GM08714 (cell line): ENCODE results near the gene NAALADL2.
"Not testable (repeated sequence)": the region's sequence is repeated elsewhere in the genome, so short reads cannot be mapped to it uniquely, and the experiment has no call there.

Source experiments
- H3K4me3 ChIP-seq: fragments of 200-500 bp; sonication (Bioruptor generic); 2 replicates; pipeline ENCODE4 v1.5.1; 2014; ENCODE audit warnings: mild to moderate bottlenecking, low read length, inconsistent platforms
- ZNF274 ChIP-seq: IDR thresholded peaks from 2 replicates; pipeline ENCODE4 v1.6.1; 2012; ENCODE audit warnings: mild to moderate bottlenecking, low read depth, low read length

NAALADL2 gene

DNA sequence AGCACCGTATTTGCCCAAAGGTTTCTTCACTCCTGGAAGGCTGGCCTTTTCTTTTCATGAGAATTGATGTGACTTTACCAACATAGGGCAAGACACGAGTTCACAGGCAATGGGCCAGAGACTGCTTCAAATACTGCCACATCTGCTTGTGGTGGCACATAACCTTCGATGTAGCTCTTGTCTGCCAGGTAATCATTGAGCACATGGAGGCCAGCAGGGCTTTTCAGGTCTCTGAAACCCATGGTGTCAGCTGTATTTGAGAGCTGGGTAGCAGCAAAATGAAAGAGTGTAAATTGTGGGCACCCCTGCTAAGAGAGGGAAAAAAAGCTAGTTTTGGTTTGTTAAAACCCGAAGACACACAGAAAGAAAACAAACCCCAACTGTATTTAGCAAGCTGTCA is 200.7 kb downstream of the NAALADL2 start:
- no peak for TF ChIP-seq ZNF274
- H3K4me3 ChIP-seq: no peak overlapping the region

DNA sequence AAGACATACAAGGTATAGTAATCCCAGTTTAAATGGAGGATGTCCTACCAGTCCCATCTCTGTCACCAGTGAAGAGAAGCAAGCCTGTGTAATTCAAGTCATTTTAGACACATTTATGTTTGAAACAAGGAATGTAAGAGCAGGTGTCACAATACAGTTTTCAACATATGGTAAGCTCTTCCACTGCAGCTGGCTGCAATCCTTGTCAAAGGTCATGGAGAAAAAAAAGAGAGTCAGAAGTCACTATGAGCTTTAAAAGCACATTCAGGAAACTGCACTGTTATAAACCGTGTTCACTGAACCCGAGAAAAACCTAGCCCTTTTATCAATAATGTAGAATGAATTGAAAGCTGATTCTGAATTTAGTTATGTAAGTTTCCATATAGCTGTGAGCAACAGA is 206.4 kb downstream of the NAALADL2 start:
- H3K4me3 ChIP-seq: no peak overlapping the region
- TF ChIP-seq ZNF274: no peak

DNA sequence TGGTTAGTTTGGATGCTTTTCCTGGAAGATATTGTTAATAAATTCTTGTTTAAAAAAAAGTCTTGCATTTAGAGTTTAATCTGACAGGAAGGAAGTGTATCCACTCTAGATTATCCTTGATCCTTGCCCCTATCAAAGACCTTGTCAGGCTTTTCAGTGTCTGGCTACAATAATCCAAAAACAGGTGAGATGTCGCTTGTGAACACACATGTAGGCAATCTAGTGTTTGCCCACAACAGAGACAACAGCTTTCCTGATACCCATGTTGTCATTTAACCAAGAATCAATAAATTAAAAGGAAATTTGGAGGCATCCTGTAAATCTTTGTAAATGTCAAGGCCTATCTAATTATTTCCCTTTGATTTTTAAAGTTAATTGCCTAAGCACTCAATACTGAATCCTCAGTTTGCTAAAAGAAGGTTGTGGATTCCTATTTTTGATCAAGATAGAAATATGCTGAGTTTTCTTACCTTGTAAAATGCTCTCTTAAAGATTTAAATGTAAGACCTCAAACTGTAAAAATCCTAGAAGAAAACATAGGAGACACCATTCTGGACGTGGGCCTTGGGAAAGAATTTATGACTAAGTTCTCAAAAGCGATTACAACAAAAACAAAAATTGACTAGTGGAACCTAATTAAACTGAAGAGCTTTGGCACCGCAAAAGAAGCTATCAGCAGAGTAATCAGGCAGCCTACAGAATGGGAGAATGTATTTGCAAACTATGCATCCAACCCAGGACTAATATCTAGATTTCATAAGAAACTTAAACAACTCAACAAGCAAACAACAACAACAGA is 207.7 kb downstream of the NAALADL2 start:
- TF ChIP-seq ZNF274: no peak
- H3K4me3 ChIP-seq: no peak overlapping the region

DNA sequence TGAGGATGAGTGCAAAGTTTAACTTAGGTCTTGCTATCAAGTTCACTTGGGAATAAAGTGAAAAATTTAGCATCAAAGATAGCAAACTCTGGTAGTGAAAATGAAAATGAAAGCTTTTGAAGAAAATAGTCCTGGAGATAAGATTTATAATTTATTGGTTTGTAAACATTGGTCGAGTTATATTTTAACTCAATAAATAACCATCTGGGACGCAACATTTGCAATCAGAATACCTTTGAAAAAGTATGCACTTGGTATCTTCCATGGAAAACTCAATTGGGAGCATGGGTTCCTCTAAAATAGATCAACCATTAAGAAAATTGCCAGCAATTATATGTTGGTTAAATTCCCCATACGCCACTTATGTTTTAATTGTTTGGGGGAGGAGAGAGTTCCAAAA is 209.5 kb downstream of the NAALADL2 start:
- H3K4me3 ChIP-seq: no peak overlapping the region
- TF ChIP-seq ZNF274: no peak

DNA sequence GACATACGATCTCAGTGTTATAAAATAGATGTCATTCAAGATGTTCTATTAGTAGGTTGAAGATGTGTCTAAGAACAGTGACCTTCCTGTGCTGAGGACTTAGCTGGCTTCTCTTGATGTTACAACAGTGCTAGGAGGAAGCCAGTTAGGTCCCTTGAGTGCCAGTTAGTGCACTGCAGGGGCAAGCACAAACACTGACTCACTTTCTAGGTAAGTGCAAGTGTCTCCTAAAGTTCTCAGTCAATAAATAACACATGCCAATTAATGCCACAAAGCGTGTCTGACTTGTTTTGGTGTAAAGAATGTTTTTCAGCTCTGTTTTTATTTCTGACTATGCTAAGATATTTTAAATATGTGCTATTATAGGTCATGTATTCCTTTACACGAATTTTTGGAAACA is 211.8 kb downstream of the NAALADL2 start:
- no peak for TF ChIP-seq ZNF274
- H3K4me3 ChIP-seq: no peak overlapping the region

DNA sequence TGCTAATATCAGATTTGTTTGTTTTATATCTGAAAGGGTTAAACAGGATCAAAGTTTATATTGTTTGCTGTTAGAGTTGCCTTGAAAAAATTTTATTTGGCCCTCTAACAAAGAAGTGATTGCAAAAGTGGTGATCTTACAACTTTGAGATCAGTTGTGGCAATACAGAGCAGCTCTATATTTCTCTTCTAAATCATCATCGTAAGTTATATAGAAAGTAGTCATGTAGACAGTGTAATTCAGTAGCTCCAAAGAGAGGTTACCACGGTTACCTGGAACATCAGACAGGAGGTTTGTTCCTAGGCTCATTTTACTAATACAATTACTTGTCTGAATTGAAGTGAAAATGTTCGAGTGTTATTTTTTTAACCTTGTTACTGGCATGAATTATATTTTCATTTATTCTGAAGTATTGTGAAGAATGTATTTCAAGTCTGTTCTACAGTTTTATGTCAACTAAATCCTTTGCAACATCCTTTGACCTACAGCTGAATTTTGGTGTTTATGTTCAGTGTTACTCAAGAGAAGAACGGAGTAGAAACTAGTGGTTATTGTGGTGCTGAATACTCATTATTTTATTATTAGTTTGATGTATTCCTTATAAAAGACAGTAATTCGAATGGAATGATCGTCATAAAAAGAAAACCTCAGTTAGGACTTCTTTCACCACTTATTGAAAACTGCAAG is 214.2 kb downstream of the NAALADL2 start:
- H3K4me3 ChIP-seq: no peak overlapping the region

DNA sequence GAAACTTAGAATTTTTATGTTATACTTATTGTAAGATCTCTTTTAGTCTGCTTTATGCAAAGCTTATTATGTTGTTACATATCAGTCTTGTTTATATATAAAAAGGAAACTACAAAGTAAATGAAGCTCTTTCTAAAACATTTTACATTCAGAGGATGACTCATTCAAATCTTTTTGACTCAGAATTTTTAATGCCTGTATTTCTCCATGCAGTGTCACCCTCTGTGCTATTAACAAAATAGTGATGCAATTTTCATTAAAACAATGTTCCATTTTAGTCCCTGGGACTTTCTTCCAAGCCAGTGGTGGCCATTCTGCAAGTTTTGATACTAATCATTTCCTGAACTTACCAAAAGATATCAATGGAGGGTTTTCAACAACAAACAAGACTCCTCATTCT is 216.1 kb downstream of the NAALADL2 start:
- no peak for TF ChIP-seq ZNF274

More for the DNA sequence above, 214.2 kb downstream of the NAALADL2 start:
- no peak for TF ChIP-seq ZNF274

DNA sequence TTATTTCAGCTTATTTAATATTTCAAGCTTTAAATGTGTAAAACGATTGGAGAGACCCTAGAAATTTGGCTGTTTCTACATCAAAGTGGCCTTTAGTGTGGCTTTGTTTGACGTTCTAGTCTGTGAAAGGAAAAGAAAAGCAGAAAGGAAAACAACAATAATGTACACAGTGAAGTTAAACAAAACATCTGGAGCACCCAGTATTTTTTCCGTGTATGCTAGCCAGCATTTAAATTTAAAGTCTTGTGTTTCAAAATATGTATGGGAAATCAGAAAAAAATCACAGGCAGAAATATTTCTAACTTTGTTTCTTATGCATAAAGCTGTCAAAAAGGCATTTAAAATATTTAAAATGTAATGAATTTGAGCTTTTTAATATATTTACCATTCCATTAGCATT is 218.1 kb downstream of the NAALADL2 start:
- no peak for TF ChIP-seq ZNF274

More for the DNA sequence above, 216.1 kb downstream of the NAALADL2 start:
- H3K4me3 ChIP-seq: no peak overlapping the region

DNA sequence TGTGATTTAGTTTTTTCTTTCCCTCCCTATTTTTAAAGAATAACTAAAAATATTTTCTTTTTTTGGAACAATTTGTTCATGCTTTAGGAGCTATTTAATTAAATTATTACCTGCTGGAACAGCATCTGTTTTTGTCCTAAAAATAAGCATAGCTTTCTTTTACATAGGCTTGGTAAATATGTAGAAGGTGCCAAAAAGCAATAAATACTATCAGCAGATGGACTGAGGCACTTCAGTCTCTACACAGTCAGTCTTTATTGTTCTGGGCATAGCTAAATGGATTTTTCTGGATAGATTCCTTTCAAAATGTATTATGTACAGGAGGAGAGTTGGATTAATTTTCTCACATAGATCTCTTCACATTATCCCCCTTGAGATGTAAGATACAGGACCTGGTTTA is 223.5 kb downstream of the NAALADL2 start:
- no peak for TF ChIP-seq ZNF274
- no peak overlapping the region for H3K4me3 ChIP-seq

More for the DNA sequence above, 218.1 kb downstream of the NAALADL2 start:
- no peak overlapping the region for H3K4me3 ChIP-seq

DNA sequence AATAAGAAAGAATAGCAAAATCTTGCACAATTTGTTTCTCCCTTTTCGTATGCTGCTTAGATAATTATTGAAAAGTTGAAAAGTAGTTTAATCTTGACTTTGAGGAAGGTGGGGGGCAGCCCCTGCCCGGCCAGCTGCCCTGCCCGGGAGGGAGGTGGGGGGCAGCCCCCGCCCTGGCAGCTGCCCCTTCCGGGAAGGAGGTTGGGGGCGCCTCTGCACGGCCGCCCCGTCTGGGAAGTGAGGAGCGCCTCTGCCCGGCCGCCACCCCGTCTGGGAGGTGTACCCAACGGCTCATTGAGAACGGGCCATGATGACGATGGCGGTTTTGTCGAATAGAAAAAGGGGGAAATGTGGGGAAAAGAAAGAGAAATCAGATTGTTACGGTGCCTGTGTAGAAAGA is 228.0 kb downstream of the NAALADL2 start:
- H3K4me3 ChIP-seq: not testable (repeated sequence)

DNA sequence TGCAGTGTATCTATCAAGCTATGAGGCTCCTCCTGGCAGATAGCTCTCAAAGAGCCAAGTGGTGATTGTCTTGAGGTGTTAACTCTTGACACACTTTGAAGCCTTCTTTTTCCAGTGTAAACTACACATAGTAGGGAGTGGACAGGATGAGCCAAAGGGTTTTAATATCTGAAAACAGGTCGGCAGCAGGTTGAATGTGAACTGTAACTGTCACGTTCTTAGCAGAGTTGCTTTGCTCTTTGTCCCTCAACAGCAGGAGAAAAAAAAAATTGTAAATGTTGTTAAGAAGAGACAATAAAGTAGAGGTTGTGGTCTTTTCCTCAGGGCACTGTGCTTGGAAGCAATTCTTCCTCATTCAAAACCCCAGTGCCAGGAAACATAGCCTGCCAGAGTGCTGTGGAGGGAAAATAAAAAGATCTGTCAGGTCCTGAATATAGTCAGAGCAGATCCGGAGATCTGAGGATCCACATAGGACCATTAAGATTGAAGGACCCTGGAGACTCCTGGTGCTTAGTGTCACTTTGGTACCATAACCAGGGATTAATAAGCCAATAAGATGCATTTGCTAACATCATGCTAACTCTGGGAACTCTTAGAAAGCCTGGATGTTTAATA is 229.7 kb downstream of the NAALADL2 start:
- H3K4me3 ChIP-seq: no peak overlapping the region
- no peak for TF ChIP-seq ZNF274

DNA sequence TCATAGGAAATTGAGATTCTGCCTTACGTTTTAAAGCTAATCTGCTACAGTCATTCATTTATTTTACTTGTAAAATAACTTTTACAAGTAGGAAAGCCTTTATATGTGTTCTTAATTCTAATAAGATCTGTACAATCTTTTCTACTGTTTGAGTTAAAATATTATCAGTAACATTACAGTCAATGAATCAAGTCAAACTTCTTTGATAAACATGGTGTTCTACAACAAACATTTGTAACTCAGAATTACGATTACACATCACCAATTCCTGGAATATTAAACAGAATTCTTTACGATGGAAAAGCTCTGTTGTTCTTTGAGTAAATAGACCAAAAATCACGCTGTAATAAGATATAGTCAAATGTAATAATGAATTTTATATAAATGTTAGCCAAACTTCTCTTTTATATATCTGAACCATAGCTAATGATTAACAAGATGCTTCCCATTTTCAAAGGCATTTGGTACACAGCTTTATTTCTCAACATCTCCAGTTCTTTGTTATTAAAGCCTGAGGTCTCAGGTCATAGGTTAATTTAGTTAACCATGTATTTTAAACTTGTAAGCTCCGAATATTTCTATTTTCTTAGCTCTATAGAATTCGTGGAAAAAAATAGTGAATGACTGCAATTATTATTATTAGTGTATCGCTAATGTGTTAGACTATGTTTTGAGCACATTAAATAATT is 232.4 kb downstream of the NAALADL2 start:
- no peak for TF ChIP-seq ZNF274
- no peak overlapping the region for H3K4me3 ChIP-seq

DNA sequence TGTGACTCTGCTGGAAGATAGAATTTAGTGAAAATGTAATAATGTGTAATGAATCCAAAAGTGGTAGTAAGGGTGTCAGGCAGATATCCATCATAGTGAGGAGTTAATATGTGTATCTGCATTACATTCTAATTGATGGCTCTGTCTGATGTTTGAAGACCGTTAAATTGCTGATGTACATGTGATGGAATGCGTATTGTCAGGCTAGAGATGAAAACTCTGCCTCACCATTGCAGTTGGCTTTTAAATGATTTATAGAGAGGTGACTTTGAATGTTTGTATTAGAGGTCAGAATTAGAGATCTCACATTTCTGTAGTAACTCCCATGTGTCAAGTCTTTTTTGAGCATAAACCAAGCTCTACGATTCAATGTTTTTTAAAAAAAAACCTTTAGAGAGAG is 234.6 kb downstream of the NAALADL2 start:
- H3K4me3 ChIP-seq: no peak overlapping the region
- no peak for TF ChIP-seq ZNF274

DNA sequence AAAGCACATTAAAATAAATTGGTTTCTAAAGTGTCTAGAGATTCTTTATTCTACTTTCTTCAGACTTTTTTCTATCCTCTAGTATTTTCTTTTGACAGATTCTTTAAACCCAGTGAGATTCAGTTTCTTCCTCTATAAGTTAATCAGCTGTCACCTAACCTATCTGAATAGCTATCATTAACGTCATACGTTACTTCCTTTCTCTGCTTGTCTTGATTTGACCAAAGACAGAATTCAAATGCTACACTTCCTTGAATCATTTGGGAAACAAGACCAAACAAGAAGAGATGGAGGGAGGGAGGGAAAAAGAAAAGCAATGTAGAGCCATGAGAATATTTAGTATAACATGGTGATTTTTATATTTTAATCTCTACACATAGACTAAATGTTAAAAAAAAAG is 235.2 kb downstream of the NAALADL2 start:
- TF ChIP-seq ZNF274: no peak

More for the DNA sequence above, 235.2 kb downstream of the NAALADL2 start:
- no peak overlapping the region for H3K4me3 ChIP-seq
